Measurements from ENCODE around the gene PROB1. TPM values are rescaled to one million over a fixed set of nuclear protein-coding genes. Genes with fewer than 3 reads are reported as not detected.

PROB1 gene
- total RNA-seq, 1 experiment from 2014 or later: 2.3 TPM

DNA sequence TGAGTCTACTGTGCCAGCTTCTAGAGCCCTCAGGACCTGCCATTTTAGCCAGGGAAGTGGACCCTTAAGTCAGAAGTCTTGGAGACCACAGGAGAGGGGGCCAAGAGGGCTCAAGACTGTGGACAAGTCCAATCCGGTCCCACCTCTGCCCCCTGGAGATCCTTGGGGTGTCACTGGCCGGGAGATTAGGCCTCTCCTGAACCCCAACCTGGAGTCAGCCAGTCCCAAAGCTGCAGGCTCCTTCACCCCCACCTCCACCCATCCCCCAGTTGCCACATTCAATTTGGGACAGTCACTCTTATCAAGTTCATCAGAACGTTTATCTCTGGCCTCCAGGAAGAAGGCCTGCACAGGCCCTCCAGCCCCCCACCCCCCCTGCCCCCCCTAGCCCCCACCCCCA lies 12.1 kb downstream of the PROB1 start:
- Histone ChIP-seq H3K27me3 (ENCODE audit: control insufficient read depth, insufficient read depth, low read length) (no peaks in the 10 kb centered on the region), H3K36me3 (ENCODE audit: control insufficient read depth, insufficient read depth, low read length) (no peaks in the 10 kb centered on the region), H3K9me3 (ENCODE audit: control insufficient read depth, insufficient read depth, low read depth, low read length) (no peaks in the 10 kb centered on the region), H3K4me1 (ENCODE audit: control insufficient read depth, insufficient read depth, low read length) (no peaks in the 10 kb centered on the region; the same call in 1 of the 2 replicates), H3K27ac (ENCODE audit: low read length) (no peak overlapping the region), H3K4me3 (ENCODE audit: low read depth in 2 of 2, low read length in 2 of 2) (no peak overlapping the region)
- ChIA-PET CTCF (no interaction called here), POLR2A (no interaction called here)
- intact Hi-C loops (cut with micrococcal nuclease; ENCODE audit: unreplicated experiment): no loop called here
- in situ Hi-C loops (cut with HindIII; ENCODE audit: low pct_unique_long_range_greater_than_20kb, low sequenced_read_pairs): no loop called here
- no peak for DNase-seq (ENCODE audit: low read depth, low spot score)
- ATAC-seq: no peak
- BruUV-seq (replicated peaks): no TSS peak
- TF ChIP-seq, protein P1, sequence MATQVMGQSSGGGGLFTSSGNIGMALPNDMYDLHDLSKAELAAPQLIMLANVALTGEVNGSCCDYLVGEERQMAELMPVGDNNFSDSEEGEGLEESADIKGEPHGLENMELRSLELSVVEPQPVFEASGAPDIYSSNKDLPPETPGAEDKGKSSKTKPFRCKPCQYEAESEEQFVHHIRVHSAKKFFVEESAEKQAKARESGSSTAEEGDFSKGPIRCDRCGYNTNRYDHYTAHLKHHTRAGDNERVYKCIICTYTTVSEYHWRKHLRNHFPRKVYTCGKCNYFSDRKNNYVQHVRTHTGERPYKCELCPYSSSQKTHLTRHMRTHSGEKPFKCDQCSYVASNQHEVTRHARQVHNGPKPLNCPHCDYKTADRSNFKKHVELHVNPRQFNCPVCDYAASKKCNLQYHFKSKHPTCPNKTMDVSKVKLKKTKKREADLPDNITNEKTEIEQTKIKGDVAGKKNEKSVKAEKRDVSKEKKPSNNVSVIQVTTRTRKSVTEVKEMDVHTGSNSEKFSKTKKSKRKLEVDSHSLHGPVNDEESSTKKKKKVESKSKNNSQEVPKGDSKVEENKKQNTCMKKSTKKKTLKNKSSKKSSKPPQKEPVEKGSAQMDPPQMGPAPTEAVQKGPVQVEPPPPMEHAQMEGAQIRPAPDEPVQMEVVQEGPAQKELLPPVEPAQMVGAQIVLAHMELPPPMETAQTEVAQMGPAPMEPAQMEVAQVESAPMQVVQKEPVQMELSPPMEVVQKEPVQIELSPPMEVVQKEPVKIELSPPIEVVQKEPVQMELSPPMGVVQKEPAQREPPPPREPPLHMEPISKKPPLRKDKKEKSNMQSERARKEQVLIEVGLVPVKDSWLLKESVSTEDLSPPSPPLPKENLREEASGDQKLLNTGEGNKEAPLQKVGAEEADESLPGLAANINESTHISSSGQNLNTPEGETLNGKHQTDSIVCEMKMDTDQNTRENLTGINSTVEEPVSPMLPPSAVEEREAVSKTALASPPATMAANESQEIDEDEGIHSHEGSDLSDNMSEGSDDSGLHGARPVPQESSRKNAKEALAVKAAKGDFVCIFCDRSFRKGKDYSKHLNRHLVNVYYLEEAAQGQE (IDR thresholded peaks at IDR 0.05; ENCODE audit: insufficient read depth in 1 of 2, low read depth in 2 of 2, low read length in 1 of 2): no peak
- no peak for TF ChIP-seq SIN3A (IDR thresholded peaks at IDR 0.05; ENCODE audit: borderline replicate concordance, insufficient read depth, low read depth, low read length)
- TF ChIP-seq TCF7L2 (IDR thresholded peaks at IDR 0.05; ENCODE audit: low read depth, low read length): no peak
- TF ChIP-seq, protein P2, sequence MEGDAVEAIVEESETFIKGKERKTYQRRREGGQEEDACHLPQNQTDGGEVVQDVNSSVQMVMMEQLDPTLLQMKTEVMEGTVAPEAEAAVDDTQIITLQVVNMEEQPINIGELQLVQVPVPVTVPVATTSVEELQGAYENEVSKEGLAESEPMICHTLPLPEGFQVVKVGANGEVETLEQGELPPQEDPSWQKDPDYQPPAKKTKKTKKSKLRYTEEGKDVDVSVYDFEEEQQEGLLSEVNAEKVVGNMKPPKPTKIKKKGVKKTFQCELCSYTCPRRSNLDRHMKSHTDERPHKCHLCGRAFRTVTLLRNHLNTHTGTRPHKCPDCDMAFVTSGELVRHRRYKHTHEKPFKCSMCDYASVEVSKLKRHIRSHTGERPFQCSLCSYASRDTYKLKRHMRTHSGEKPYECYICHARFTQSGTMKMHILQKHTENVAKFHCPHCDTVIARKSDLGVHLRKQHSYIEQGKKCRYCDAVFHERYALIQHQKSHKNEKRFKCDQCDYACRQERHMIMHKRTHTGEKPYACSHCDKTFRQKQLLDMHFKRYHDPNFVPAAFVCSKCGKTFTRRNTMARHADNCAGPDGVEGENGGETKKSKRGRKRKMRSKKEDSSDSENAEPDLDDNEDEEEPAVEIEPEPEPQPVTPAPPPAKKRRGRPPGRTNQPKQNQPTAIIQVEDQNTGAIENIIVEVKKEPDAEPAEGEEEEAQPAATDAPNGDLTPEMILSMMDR (IDR thresholded peaks at IDR 0.05): no peak
- TF ChIP-seq POLR2AphosphoS5 (IDR thresholded peaks at IDR 0.05; ENCODE audit: low read depth, low read length): no peak

DNA sequence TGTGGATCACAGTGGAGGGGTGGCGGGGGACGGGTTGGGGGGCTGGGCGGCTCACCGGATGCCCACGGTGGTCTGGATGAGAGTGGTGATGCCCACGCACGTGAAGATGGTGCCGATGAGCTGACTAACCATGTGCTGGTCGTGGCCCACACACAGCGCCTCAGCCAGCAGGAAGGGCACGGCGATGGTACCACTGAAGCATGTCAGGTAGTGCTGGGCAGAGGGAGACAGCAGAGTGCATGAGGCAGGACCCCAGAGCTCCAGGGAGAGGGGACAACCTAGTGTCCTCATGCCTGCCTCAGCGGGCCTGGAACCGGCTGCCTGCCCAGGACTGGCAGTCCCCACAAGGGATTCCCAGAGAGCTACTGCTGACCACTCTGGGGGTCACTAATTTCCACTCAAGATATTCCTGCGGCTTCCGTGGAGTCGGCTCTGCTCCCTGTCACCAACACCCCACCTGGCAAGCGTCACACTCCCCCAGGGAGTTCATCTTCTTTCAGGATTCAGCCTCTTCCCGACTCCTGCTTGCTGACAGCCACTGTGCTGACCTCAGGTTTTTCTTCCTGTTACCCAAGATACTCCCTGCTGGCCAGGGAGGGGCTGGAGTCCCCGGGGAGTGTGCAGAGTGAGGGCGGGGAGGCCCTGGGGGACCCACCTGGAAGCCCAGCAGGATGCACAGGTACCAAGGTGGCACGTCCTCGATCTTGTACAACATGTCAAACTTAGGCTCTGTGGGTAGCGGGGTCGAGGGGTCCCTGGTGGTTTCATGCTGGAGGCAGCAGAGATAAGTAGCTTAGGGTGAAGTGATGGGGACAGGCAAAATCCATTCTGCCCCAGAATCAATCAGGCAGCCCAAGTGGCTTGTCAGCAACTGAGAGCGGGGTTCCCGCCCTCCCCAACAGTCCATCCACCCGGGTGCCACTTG lies 12.8 kb downstream of the PROB1 start:
- H3K36me3 ChIP-seq (ENCODE audit: control insufficient read depth, insufficient read depth, low read length): no peaks in the 10 kb centered on the region
- ATAC-seq: no peak
- H3K9me3 ChIP-seq (ENCODE audit: control insufficient read depth, insufficient read depth, low read depth, low read length): no peaks in the 10 kb centered on the region
- H3K4me3 ChIP-seq (ENCODE audit: low read depth in 2 of 2, low read length in 2 of 2): no peak overlapping the region
- no peak for DNase-seq (ENCODE audit: low read depth, low spot score)
- intact Hi-C loops (cut with micrococcal nuclease; ENCODE audit: unreplicated experiment): no loop called here
- H3K4me1 ChIP-seq (ENCODE audit: control insufficient read depth, insufficient read depth, low read length): no peaks in the 10 kb centered on the region
- in situ Hi-C loops (cut with HindIII; ENCODE audit: low pct_unique_long_range_greater_than_20kb, low sequenced_read_pairs): no loop called here
- TF ChIP-seq POLR2AphosphoS5 (IDR thresholded peaks at IDR 0.05; ENCODE audit: low read depth, low read length) (no peak), TCF7L2 (IDR thresholded peaks at IDR 0.05; ENCODE audit: low read depth, low read length) (no peak), SIN3A (IDR thresholded peaks at IDR 0.05; ENCODE audit: borderline replicate concordance, insufficient read depth, low read depth, low read length) (no peak)
- TF ChIP-seq, protein P2 (IDR thresholded peaks at IDR 0.05): no peak
- TF ChIP-seq, protein P1 (IDR thresholded peaks at IDR 0.05; ENCODE audit: insufficient read depth in 1 of 2, low read depth in 2 of 2, low read length in 1 of 2): no peak
- BruUV-seq (replicated peaks): no TSS peak
- POLR2A ChIA-PET: no interaction called here
- CTCF ChIA-PET: no interaction called here
- no peak overlapping the region for H3K27ac ChIP-seq (ENCODE audit: low read length)
- H3K27me3 ChIP-seq (ENCODE audit: control insufficient read depth, insufficient read depth, low read length): no peaks in the 10 kb centered on the region
